GM21529 (cell line): ENCODE data around the gene CENPX.

ENCODE experiments used
- ATAC-seq: cut with Tn5 transposase; IDR thresholded peaks from one replicate; pipeline ENCODE4 v1.9.1; 2021; ENCODE audit not compliant: unreplicated experiment

CENPX gene

GRCh38 chr17:81999976-82000802 lies 22.5 kb downstream of the CENPX start:
- no peak for ATAC-seq

GRCh38 chr17:81999587-81999975 lies 23.1 kb downstream of the CENPX start:
- no peak for ATAC-seq

- ATAC-seq, result no peak
These were observed 23.8 kb downstream of the CENPX start for GRCh38 chr17:81998691-81999438.

GRCh38 chr17:81998212-81998611 lies 24.5 kb downstream of the CENPX start:
- no peak for ATAC-seq

GRCh38 chr17:81996757-81997441 lies 25.8 kb downstream of the CENPX start:
- ATAC-seq, result no peak

- ATAC-seq, result no peak
These were observed 26.4 kb downstream of the CENPX start for GRCh38 chr17:81996232-81996756.

- no peak for ATAC-seq
These were observed 27.0 kb downstream of the CENPX start for GRCh38 chr17:81995463-81996231.

GRCh38 chr17:81994593-81995462 lies 27.9 kb downstream of the CENPX start:
- ATAC-seq, result no peak

GRCh38 chr17:81993729-81994592 lies 28.7 kb downstream of the CENPX start:
- ATAC-seq, result no peak

GRCh38 chr17:81992306-81993102 lies 30.2 kb downstream of the CENPX start:
- ATAC-seq, result no peak

GRCh38 chr17:81991684-81992305 lies 30.9 kb downstream of the CENPX start:
- no peak for ATAC-seq

GRCh38 chr17:81990836-81991683 lies 31.6 kb downstream of the CENPX start:
- ATAC-seq, result no peak

- ATAC-seq, result no peak
These were observed 35.4 kb downstream of the CENPX start for GRCh38 chr17:81987161-81987770.

GRCh38 chr17:81986606-81987005 lies 36.1 kb downstream of the CENPX start:
- no peak for ATAC-seq

GRCh38 chr17:81984773-81985410 lies 37.8 kb downstream of the CENPX start:
- no peak for ATAC-seq
